Stromal cell of bone marrow (primary cell): ENCODE data around the gene PCSK9.
A peak's percentile ranks its signal among the peaks of the same experiment; 100 is the strongest.

Source experiments
- DNase-seq: peaks from one replicate; pipeline ENCODE4 v3.0.0-alpha.2; 2012; ENCODE audit warnings: low read depth

Gene PCSK9

GRCh38 chr1:55060133-55060999, 21.0 kb downstream of the PCSK9 start:
- DNase-seq: peak; percentile 27

GRCh38 chr1:55061000-55061705, 21.8 kb downstream of the PCSK9 start:
- no peak for DNase-seq

- DNase-seq: no peak
Observed at GRCh38 chr1:55061706-55062321, 22.5 kb downstream of the PCSK9 start.

GRCh38 chr1:55062801-55063576, 23.6 kb downstream of the PCSK9 start:
- no peak for DNase-seq

GRCh38 chr1:55063577-55063942, 24.2 kb downstream of the PCSK9 start:
- no peak for DNase-seq

- no peak for DNase-seq
Observed at GRCh38 chr1:55064071-55064581, 24.8 kb downstream of the PCSK9 start.

GRCh38 chr1:55064861-55065263, 25.5 kb downstream of the PCSK9 start:
- peak; percentile 31 for DNase-seq

GRCh38 chr1:55065648-55066047, 26.3 kb downstream of the PCSK9 start:
- no peak for DNase-seq

GRCh38 chr1:55067022-55067778, 27.9 kb downstream of the PCSK9 start:
- DNase-seq: no peak

GRCh38 chr1:55067914-55068313, 28.6 kb downstream of the PCSK9 start:
- DNase-seq: no peak

GRCh38 chr1:55068638-55069037, 29.3 kb downstream of the PCSK9 start:
- DNase-seq: no peak

- DNase-seq: no peak
Observed at GRCh38 chr1:55069280-55069679, 29.9 kb downstream of the PCSK9 start.

- no peak for DNase-seq
Observed at GRCh38 chr1:55070293-55071164, 31.2 kb downstream of the PCSK9 start.

- DNase-seq: peak; percentile 25
Observed at GRCh38 chr1:55071477-55071876, 32.1 kb downstream of the PCSK9 start.

GRCh38 chr1:55073187-55073916, 34.0 kb downstream of the PCSK9 start:
- no peak for DNase-seq

GRCh38 chr1:55074455-55074854, 35.1 kb downstream of the PCSK9 start:
- DNase-seq: no peak

GRCh38 chr1:55076356-55076755, 37.0 kb downstream of the PCSK9 start:
- DNase-seq: no peak

- no peak for DNase-seq
Observed at GRCh38 chr1:55078470-55078869, 39.1 kb downstream of the PCSK9 start.

GRCh38 chr1:55079651-55080050, 40.3 kb downstream of the PCSK9 start:
- DNase-seq: no peak
